MG63 (cell line): ENCODE results near the gene SPACA7. TPM values are rescaled to one million over a fixed set of nuclear protein-coding genes. Genes with fewer than 3 reads are reported as not detected.

Experiments used
- DNase-seq: peaks from one replicate; pipeline ENCODE4 v3.0.0-alpha.2; 2020
- H3K27me3 ChIP-seq: fragments of 250-450 bp; sonication (Bioruptor Pico); 2 replicates; pipeline ENCODE4 v1.5.1; 2020; ENCODE audit warnings: mild to moderate bottlenecking, moderate library complexity
- H3K36me3 ChIP-seq: fragments of 250-450 bp; sonication (Bioruptor Pico); 2 replicates; pipeline ENCODE4 v1.5.1; 2020; ENCODE audit warnings: mild to moderate bottlenecking, moderate library complexity
- H3K4me3 ChIP-seq: fragments of 250-450 bp; sonication (Bioruptor Pico); 2 replicates; pipeline ENCODE4 v1.5.1; 2020; ENCODE audit warnings: mild to moderate bottlenecking, moderate library complexity
- H3K9me3 ChIP-seq: fragments of 250-450 bp; sonication (Bioruptor Pico); 2 replicates; pipeline ENCODE4 v1.5.1; 2020; ENCODE audit warnings: mild to moderate bottlenecking, moderate library complexity
- total RNA-seq: library from RNA; depleted of rRNA; stranded (reverse); fragments of >200 nt; shearing (Covaris generic); gene quantifications from 2 replicates; pipeline ENCODE4 v1.2.3, GENCODE V29; 2014; ENCODE audit warnings: low replicate concordance

Gene SPACA7
- total RNA-seq, 1 experiment from 2014 or later: not detected

DNA sequence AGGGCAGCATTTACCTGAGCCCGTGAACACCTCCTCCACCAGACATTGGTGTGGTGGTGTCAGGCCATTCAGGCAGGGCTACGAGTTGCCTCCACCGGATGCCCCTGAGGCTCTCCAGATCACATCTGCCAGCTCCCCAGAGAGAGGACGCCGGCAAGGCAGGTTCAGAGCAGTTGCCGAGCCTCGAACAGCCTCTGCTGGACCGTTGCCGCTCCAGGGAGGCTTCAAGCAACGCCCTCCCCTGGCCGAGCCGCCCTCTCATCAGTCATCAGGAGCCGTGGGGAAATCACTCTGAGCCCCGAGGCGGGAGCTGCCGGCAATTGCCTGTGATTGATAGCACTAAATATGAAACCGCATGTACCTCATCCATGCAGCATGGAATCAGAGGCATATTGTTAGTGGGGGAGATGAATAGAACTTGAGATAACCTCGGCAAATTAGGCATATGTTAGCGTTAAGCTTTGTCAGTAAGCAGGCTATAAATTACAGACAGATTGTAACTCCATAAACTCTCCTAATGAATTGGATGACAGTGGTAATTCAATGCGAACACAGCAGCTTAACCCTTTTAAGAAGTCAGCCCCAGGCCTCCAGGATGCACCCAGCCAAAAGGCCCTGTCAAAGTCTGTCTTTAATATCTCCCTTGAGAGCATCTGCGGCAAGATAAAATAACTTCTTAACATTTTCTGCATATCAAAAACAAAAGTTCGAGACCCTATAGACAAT, 29.8 kb upstream of the SPACA7 start:
- H3K27me3 ChIP-seq: peaks cover 3% of the 10 kb centered on the region; the same call in 1 of the 2 replicates
- peak; percentile 30 for DNase-seq
- H3K36me3 ChIP-seq: no peaks in the 10 kb centered on the region
- no peaks in the 10 kb centered on the region for H3K9me3 ChIP-seq
- no peak overlapping the region for H3K4me3 ChIP-seq

DNA sequence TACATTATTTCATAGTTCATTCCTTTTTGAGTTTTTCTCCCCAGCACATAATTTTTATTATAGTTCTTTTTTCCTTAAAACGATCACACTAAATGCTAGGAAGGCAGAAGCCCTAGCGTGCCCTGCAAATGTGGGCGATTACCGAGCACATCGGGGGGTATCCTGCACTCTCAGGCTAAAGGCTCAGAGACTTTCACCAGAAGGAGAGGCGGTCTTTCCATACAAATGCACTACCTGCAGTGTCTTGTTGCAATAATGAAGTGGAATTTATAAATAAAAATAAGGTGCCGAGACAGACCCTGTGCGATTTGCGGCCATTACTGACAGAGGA, 29.3 kb upstream of the SPACA7 start:
- DNase-seq: no peak
- H3K27me3 ChIP-seq: peaks cover 3% of the 10 kb centered on the region; the same call in 1 of the 2 replicates
- no peaks in the 10 kb centered on the region for H3K9me3 ChIP-seq

DNA sequence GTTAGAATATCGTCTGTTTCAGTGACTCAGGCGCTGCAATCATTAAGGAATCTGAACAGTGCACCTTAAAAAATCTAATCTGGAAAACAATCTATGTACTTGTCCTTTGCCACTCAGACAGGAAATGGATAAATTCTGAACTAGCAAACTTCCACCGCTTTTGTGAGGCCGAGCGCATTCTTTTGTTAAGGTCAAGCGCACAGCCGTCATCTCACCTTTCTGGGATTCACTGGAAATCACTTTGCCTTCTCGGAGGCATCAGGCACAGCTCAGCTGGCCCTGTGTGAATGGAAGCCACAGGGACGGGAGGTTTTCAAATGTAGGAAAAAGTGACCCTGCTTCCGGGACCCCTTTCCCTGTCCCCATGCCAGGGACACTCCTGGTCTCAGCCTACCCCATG, 28.2 kb upstream of the SPACA7 start:
- Histone ChIP-seq H3K9me3 (no peaks in the 10 kb centered on the region), H3K36me3 (no peaks in the 10 kb centered on the region), H3K4me3 (no peak overlapping the region), H3K27me3 (no peaks in the 10 kb centered on the region)
- no peak for DNase-seq

More for the DNA sequence above, 29.3 kb upstream of the SPACA7 start:
- H3K36me3 ChIP-seq: no peaks in the 10 kb centered on the region
- no peak overlapping the region for H3K4me3 ChIP-seq

DNA sequence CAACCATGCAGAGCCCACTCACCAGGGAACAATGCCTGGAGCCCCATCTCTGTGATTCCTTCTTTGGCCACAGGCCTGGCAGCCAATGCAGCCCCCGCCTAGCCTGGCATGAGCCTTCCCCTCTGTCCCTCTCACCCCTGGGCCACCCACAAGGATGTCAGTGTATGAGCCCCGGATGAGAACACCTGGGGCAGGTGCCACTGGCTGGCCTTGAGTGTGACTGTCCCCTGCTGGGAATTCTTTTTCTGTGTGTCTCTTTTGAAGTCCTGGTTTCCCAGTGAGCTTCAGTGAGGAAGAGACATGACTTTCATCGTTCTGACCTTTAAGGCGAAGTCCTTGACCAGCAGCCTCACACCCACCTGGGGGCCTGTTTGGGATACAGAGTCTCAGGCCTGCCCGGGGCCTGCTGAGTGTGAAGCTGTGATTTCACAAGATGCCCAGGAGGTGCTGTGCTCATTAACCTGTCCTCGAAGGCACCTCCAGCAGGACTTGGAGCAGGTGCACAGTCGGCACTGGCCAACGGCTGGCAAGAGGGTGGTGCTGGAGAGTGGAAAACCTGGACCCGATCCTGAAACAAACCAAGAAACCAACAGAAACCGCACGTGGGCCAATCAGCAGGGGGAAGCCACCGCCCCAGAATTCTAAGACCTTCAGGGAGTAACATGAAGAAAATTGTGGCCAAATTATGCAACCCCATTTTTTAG, 27.4 kb upstream of the SPACA7 start:
- Histone ChIP-seq H3K4me3 (no peak overlapping the region), H3K27me3 (no peaks in the 10 kb centered on the region), H3K9me3 (no peaks in the 10 kb centered on the region), H3K36me3 (no peaks in the 10 kb centered on the region)
- no peak for DNase-seq

DNA sequence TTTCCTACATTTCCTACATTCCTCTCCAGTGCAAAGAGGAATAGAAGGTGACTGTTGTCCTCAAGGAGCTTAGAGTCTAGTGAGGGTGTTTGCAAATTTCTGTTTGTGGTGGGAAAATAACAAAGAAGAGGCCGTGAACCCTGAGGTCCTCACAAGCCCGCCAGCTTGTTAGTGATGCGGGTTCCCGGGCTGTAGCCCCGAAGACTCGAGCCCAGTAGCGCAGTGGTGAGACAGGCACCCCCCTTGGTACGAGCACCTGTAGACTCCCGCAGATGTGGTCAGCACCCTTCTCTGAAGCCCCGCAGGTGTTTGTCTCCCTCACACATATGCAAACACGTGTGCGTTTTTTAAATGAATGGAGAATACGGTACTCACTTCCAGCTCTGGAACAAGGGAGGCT, 26.5 kb upstream of the SPACA7 start:
- no peak for DNase-seq
- no peak overlapping the region for H3K4me3 ChIP-seq
- no peaks in the 10 kb centered on the region for H3K36me3 ChIP-seq
- no peaks in the 10 kb centered on the region for H3K27me3 ChIP-seq
- H3K9me3 ChIP-seq: no peaks in the 10 kb centered on the region

DNA sequence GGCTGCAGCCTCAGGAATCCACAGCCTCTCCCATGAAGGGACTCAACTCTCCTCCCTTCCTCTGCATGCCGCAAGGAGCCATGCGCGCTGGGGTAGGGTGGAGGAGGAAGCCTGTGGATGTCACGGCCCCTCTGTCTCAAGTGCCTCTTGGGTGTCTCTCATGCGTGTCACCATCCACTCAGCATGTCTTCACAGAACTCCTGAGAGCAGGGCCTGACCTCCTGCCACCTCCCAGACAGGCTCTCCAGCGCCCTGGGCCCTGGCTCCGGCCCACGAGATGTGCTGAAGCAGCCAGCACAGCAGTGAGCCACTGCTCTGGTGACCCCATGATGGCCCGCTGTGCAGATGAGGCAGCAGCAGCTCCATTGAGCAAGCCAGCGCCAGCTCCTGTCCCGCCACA, 25.9 kb upstream of the SPACA7 start:
- no peak for DNase-seq
- Histone ChIP-seq H3K9me3 (no peaks in the 10 kb centered on the region), H3K27me3 (no peaks in the 10 kb centered on the region), H3K4me3 (no peak overlapping the region), H3K36me3 (no peaks in the 10 kb centered on the region)

DNA sequence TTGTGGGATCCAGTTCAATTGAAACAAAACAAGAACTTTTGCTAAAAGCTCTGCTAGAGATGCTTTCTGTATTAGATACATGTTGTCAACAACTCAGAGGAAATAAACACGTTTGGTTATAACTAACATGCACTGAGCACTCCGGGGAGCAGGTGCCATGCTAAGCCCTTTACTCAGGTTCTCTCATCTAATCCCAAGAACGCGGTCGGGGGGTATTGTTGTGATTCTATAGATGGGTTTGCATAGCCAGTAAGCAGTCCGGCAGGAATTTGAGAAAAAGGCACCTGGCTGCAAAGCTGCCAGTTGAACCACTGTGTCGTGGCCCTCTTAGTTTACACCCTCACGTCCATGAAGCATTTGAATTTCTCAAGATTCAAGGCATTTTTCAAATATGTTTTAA, 24.3 kb upstream of the SPACA7 start:
- Histone ChIP-seq H3K27me3 (no peaks in the 10 kb centered on the region), H3K4me3 (no peak overlapping the region)

DNA sequence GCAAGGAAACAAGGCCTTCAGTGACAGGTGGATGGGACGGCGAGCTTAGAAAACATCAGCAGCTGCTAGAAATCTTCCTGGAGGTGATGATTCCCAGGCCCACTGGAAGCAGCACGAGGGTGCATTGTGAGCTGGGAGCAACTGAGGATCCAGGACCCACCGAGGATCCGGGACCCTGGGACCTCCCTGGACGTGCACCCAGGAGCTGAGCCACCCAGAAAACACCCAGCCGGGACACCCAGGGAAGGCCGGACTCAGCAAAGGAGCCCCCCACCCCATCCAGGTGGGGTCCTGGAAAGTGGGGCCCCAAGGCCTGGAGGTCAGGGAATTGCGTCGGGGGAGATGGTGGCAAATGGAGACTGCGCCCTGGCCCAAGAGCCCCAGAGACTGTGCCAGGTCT, 22.3 kb upstream of the SPACA7 start:
- no peak for DNase-seq
- no peaks in the 10 kb centered on the region for H3K9me3 ChIP-seq
- H3K36me3 ChIP-seq: no peaks in the 10 kb centered on the region

More for the DNA sequence above, 24.3 kb upstream of the SPACA7 start:
- Histone ChIP-seq H3K9me3 (no peaks in the 10 kb centered on the region), H3K36me3 (no peaks in the 10 kb centered on the region)
- no peak for DNase-seq

DNA sequence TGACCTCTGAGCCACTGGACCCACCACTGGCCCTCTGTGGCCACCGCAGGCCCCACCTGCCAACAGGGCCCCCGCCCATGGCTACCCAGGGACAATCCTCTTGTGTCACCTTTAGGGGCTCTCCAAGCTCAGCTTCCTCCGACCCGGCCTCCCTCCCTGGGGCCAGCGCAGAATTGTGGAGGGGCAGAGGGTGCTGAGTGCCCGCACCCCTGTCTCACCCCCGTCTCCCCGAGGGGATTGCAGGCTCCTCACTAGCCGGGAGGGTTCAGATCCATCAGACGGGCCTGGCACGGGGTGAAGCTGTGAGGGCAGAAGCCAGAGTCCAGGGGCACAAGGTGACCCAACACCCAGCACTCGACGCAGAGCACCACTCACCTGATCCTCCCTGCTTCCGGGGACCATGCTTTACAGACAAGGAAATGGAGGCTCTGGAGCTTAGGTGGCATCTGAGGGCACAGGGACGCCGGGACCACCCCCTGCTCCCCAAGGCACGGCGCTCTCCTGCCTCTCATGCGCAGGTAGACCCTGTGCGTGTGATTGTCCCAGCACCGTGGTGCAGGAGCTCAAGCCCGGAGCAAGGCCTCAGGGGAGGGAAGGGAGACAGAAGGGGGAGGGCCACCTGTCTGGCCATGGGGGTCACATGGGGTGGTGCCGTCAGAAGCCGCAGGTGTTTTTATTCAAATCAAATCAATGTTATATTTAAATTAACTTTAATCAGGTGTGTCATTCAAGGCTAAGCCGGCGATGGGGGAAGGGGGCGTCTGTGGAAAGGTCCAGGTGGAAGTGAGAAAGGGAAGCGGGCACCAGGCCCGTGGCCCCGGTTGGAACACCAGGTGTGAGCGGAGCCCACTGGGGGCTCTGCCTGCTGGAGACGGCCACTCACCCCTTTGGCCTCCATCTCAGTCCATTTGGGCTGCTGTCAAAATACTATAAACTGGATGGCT, 21.6 kb upstream of the SPACA7 start:
- H3K9me3 ChIP-seq: no peaks in the 10 kb centered on the region
- H3K4me3 ChIP-seq: no peak overlapping the region
- DNase-seq: no peak
- no peaks in the 10 kb centered on the region for H3K27me3 ChIP-seq
- H3K36me3 ChIP-seq: no peaks in the 10 kb centered on the region

More for the DNA sequence above, 22.3 kb upstream of the SPACA7 start:
- no peaks in the 10 kb centered on the region for H3K27me3 ChIP-seq
- no peak overlapping the region for H3K4me3 ChIP-seq

DNA sequence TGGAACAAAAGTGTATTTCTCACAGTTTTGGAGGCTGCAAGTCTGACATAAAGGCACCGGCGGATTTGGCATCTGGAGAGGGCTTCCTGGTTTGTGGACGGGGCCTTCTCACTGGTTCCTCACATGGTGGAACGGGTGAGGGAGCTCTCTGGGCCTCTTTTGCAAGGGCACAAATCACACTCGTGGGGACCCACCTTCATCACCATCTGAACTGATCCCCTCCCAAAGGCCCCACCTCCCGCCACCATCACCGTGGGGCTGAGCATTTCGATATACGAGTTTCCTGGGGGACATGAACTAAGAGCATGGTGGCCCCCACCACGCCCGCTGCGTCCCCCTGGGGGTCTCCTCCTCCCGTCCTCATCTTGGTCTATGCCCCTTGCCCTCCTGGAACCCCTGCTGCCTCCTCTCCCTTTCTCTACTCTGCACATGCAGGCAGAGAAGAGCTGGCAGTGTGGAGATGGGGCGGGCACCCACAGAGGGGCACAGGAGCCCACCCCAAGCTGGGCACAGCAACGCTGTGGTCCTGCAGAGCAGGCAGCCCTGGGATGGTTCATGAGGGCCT, 20.8 kb upstream of the SPACA7 start:
- Histone ChIP-seq H3K9me3 (no peaks in the 10 kb centered on the region), H3K27me3 (no peaks in the 10 kb centered on the region), H3K36me3 (no peaks in the 10 kb centered on the region), H3K4me3 (no peak overlapping the region)
- DNase-seq: no peak

DNA sequence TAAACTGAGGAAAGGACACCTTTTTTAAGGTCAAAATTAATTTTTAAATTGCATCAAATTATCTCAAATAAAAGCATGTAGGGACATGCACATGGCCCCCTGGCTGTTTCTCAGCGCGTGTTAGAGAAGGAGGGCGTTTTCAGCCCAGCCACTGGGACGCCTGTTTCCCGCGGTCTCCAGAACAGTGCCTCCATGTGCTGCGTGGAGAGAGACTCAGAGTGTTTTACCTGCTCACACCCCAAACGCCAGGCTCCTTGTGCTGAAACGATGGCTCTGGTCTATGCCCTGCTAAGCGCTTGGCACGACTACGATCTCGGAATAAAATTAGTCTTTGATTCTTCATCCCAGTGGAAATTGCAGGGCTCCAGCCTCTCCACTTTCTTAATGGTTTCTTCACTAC, 20.0 kb upstream of the SPACA7 start:
- Histone ChIP-seq H3K4me3 (no peak overlapping the region), H3K9me3 (no peaks in the 10 kb centered on the region), H3K27me3 (no peaks in the 10 kb centered on the region), H3K36me3 (no peaks in the 10 kb centered on the region)
- no peak for DNase-seq

DNA sequence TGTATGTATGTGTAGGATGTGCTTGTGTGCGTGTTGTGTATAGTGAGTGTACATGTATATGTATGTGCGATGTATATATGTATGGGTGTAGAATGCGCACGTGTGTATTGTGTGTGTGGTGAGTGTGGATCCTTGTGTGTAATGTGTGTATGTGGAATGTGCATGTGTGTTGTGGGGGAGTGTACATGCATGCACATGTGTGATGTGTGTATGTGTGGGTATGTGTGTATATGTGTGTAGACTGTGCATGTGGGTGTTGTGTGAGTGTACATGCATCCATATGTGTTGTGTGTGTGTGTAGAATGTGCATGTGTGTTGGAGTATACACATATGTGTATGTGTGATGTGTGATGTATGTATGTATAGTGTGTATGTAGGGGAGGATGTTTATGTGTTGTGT, 18.0 kb upstream of the SPACA7 start:
- Histone ChIP-seq H3K36me3 (no peaks in the 10 kb centered on the region), H3K9me3 (no peaks in the 10 kb centered on the region), H3K4me3 (no peak overlapping the region), H3K27me3 (no peaks in the 10 kb centered on the region)
- DNase-seq: no peak

DNA sequence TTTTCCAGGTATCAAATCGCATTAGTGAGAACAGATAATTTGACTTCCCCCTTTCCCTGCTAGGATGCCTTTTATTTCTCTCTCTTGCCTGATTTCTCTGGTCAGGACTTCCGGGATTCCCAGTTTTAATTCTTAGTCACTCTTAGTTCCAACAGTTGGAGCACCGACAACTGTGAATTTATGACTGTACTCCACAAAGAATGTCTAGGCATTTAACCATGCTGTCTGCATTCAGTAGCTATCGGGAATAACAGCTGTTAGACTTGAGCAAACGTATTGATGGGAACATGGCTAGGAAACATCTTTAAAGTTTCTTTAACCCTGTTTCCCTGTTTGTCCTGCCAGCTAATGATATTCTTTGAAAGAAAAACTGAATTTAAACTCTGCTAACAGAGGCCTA, 14.1 kb upstream of the SPACA7 start:
- Histone ChIP-seq H3K9me3 (no peaks in the 10 kb centered on the region), H3K36me3 (no peaks in the 10 kb centered on the region), H3K4me3 (no peak overlapping the region), H3K27me3 (no peaks in the 10 kb centered on the region)
- DNase-seq: no peak

DNA sequence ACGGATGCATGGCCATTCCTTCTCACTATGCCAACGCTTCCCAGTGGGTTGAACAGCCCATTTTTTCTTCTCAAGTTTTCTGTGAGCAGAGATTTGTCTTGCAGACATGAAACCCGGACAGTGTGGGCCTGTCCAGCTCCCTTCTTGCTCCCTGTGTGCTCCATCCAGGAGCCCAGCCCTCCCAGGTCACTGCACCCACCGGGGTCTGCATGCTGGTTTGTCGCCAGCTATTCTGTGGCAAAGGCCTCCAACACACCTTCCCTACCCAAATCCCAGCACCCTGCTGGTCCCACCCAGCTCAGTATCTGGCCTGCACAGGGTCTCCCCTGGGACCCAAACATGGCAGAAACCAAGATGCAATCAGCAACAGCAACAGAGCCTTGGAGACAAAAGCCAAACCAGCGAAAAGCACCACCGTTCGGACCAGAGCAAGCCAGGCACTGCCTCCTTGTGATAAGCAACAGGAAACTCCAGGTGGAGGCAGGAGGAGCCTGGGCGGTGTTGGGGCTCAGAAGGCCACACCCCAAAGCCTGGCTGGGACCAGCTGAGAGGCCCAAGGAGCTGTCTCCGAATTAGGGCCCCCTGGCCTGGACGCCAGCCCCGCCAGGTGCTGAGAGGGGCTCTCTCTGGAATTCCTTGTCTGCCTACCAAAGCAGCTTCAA, 12.2 kb upstream of the SPACA7 start:
- no peaks in the 10 kb centered on the region for H3K27me3 ChIP-seq
- H3K4me3 ChIP-seq: no peak overlapping the region
- H3K9me3 ChIP-seq: no peaks in the 10 kb centered on the region
- DNase-seq: no peak
- H3K36me3 ChIP-seq: no peaks in the 10 kb centered on the region

DNA sequence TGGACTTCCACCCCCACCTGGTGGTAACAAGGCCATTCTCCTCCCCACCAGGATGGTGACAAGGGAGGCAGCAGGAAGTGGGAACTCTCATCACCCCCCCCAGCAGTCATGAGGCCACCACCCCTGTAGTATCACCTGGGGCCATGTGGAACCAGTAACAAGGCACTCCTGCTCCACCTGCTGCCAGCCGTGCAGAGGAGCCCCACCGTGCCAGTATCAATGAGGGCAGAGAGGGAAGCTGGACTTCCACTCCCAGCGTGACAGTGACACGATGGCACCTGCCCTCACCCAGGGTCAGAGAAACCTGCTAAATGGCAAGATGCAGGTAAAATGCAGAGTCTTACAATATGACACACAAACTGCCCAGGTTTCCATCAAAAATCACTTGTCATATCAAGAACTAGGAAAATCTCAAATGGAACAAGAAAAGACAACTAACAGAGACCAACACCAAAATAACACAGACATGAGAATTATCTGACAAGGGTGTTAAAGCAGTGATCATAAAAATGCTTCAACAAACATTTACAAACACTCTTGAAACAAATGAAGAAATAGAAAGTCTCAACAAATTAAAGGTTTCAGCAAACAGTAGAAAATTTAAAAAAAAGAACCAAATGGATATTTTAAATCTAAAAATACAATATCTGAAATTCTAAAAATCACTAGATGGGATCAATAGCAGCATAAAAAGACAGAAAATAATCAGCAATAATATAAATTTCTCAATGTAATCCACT, 9.1 kb upstream of the SPACA7 start:
- no peaks in the 10 kb centered on the region for H3K36me3 ChIP-seq
- no peak for DNase-seq
- no peak overlapping the region for H3K4me3 ChIP-seq
- no peaks in the 10 kb centered on the region for H3K27me3 ChIP-seq
- no peaks in the 10 kb centered on the region for H3K9me3 ChIP-seq

DNA sequence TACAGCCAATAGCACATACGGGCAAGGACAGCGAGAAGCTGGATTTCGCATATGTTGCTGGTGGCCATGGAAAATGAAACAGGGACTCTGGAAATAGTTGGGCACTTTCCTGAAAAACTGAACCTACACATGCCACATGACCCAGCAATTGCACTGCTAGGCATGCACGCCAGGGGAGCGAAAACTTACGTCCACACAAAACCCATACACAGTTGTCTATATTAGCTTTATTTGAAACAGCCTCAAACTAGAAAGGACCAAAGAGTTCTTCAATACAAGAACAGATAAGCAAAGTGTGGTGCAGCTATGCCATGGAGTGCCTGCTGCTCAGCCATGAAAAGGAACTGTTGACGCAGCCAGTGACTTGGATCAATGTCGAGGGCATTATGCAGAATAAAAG, 7.3 kb upstream of the SPACA7 start:
- Histone ChIP-seq H3K27me3 (no peaks in the 10 kb centered on the region), H3K4me3 (no peak overlapping the region), H3K36me3 (no peaks in the 10 kb centered on the region), H3K9me3 (no peaks in the 10 kb centered on the region)
- no peak for DNase-seq
